GM23338 (cell line): ENCODE measurements around the gene UCK1.

Source experiments
- CREB1 ChIP-seq: fragments of 250-450 bp; sonication (Bioruptor Pico); IDR thresholded peaks from 2 replicates; pipeline ENCODE4 v1.5.0; 2020; ENCODE audit warnings: low read depth, mild to moderate bottlenecking, moderate library complexity
- EZH2 ChIP-seq: fragments of 200-600 bp; sonication (generic); IDR thresholded peaks from one replicate; pipeline ENCODE4 v1.8.0; 2017; ENCODE audit warnings: antibody characterized with exemption, mild to moderate bottlenecking, low read depth; ENCODE audit not compliant: unreplicated experiment
- JUNB ChIP-seq: IDR thresholded peaks from one replicate; pipeline ENCODE4 v1.6.1; 2016; ENCODE audit warnings: antibody characterized with exemption; ENCODE audit not compliant: unreplicated experiment
- POLR2AphosphoS5 ChIP-seq: IDR thresholded peaks from 2 replicates; pipeline ENCODE4 v1.6.1; 2016; ENCODE audit warnings: antibody characterized with exemption, low read depth
- TF ChIP-seq, protein P1 (sequence below), 2 experiments: fragments of 200-600 bp in 1 of 2; sonication (generic) in 1 of 2; conservative IDR thresholded peaks; 2 replicates each; pipeline versions ENCODE4 v1.5.1 to v1.6.1; 2016 to 2017; ENCODE audit warnings: antibody characterized with exemption in 2 of 2, low read depth in 2 of 2, mild to moderate bottlenecking in 2 of 2, moderate library complexity in 1 of 2
- TF ChIP-seq, protein P2 (sequence below): IDR thresholded peaks from 2 replicates; pipeline ENCODE4 v1.6.1; 2016; ENCODE audit warnings: antibody characterized with exemption
- TF ChIP-seq, protein P3 (sequence below): IDR thresholded peaks from one replicate; pipeline ENCODE4 v1.6.1; 2018; ENCODE audit warnings: antibody characterized with exemption; ENCODE audit not compliant: unreplicated experiment

DNA sequence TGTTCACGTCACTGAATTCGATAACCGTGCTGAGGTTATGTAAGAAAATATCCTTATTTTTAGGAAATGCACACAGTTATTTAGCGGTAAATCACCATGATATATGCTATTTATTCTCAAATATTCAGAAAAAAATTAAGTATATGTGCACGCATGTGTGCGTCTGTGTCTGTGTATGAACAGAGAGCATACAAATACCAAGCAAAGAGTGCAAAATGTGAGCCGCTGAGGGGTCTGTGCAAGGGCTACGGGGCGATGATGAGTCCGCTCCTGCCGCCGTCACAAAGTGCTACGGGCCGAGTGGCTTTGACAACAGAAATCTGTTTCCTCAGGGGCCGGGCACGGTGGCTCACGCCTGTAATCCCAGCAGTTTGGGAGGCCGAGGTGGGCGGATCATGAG lies 6.9 kb upstream of the UCK1 start:
- TF ChIP-seq, protein P1, sequence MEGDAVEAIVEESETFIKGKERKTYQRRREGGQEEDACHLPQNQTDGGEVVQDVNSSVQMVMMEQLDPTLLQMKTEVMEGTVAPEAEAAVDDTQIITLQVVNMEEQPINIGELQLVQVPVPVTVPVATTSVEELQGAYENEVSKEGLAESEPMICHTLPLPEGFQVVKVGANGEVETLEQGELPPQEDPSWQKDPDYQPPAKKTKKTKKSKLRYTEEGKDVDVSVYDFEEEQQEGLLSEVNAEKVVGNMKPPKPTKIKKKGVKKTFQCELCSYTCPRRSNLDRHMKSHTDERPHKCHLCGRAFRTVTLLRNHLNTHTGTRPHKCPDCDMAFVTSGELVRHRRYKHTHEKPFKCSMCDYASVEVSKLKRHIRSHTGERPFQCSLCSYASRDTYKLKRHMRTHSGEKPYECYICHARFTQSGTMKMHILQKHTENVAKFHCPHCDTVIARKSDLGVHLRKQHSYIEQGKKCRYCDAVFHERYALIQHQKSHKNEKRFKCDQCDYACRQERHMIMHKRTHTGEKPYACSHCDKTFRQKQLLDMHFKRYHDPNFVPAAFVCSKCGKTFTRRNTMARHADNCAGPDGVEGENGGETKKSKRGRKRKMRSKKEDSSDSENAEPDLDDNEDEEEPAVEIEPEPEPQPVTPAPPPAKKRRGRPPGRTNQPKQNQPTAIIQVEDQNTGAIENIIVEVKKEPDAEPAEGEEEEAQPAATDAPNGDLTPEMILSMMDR (conservative IDR thresholded peaks at IDR 0.05; ENCODE audit: low read depth in 2 of 2): no peak
- TF ChIP-seq POLR2AphosphoS5: no peak
- no peak for TF ChIP-seq JUNB
- no peak for TF ChIP-seq EZH2
- TF ChIP-seq, protein P2, sequence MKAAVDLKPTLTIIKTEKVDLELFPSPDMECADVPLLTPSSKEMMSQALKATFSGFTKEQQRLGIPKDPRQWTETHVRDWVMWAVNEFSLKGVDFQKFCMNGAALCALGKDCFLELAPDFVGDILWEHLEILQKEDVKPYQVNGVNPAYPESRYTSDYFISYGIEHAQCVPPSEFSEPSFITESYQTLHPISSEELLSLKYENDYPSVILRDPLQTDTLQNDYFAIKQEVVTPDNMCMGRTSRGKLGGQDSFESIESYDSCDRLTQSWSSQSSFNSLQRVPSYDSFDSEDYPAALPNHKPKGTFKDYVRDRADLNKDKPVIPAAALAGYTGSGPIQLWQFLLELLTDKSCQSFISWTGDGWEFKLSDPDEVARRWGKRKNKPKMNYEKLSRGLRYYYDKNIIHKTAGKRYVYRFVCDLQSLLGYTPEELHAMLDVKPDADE: no peak
- TF ChIP-seq, protein P3, sequence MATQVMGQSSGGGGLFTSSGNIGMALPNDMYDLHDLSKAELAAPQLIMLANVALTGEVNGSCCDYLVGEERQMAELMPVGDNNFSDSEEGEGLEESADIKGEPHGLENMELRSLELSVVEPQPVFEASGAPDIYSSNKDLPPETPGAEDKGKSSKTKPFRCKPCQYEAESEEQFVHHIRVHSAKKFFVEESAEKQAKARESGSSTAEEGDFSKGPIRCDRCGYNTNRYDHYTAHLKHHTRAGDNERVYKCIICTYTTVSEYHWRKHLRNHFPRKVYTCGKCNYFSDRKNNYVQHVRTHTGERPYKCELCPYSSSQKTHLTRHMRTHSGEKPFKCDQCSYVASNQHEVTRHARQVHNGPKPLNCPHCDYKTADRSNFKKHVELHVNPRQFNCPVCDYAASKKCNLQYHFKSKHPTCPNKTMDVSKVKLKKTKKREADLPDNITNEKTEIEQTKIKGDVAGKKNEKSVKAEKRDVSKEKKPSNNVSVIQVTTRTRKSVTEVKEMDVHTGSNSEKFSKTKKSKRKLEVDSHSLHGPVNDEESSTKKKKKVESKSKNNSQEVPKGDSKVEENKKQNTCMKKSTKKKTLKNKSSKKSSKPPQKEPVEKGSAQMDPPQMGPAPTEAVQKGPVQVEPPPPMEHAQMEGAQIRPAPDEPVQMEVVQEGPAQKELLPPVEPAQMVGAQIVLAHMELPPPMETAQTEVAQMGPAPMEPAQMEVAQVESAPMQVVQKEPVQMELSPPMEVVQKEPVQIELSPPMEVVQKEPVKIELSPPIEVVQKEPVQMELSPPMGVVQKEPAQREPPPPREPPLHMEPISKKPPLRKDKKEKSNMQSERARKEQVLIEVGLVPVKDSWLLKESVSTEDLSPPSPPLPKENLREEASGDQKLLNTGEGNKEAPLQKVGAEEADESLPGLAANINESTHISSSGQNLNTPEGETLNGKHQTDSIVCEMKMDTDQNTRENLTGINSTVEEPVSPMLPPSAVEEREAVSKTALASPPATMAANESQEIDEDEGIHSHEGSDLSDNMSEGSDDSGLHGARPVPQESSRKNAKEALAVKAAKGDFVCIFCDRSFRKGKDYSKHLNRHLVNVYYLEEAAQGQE: no peak
- TF ChIP-seq CREB1 (CRISPR knock-in tag): no peak
